SK-N-SH (cell line): ENCODE measurements around the gene OPCML. TPM values are rescaled to one million over a fixed set of nuclear protein-coding genes. Genes with fewer than 3 reads are reported as not detected.

Experiments
- CTCF ChIA-PET: fragments of 300-600, 350-600 bp; formaldehyde crosslinking; extraction: SDS; loops from one replicate; lab custom pipeline; 2021; lab: Yijun Ruan, JAX
- POLR2A ChIA-PET: fragments of 350-600 bp; sonication (Branson Sonifier 250); formaldehyde crosslinking; extraction: SDS; loops from one replicate; lab custom pipeline; 2020; ENCODE audit warnings: antibody characterized with exemption, inconsistent platforms; lab: Yijun Ruan, JAX
- DNase-seq: peaks from one replicate; pipeline ENCODE4 v3.0.0; 2012
- H2AFZ ChIP-seq: fragments of 200-600 bp; sonication (generic); 2 replicates; pipeline ENCODE4 v1.8.1; 2016; ENCODE audit warnings: antibody characterized with exemption, mild to moderate bottlenecking, low read depth
- H3F3A ChIP-seq: fragments of 200-600 bp; sonication (generic); replicated peaks from 2 replicates; pipeline ENCODE3; 2016; ENCODE audit warnings: antibody characterized with exemption, mild to moderate bottlenecking; ENCODE audit not compliant: insufficient read depth
- H3K27ac ChIP-seq, 2 experiments: fragments of 200-500 bp in 1 of 2; fragments of 200-600 bp in 1 of 2; sonication (Bioruptor generic) in 1 of 2; sonication (generic), shearing (Covaris generic) in 1 of 2; 2 replicates each; pipeline versions ENCODE4 v1.5.1 to v1.6.1; 2014 to 2016; ENCODE audit warnings: low read depth in 2 of 2, inconsistent platforms in 1 of 2, low read length in 1 of 2, mild to moderate bottlenecking in 1 of 2, mixed read lengths in 1 of 2
- H3K27me3 ChIP-seq: fragments of 200-600 bp; sonication (generic), shearing (Covaris generic); 2 replicates; pipeline ENCODE4 v1.6.1; 2016; ENCODE audit warnings: mixed run types; ENCODE audit not compliant: insufficient read depth
- H3K36me3 ChIP-seq, 2 experiments: fragments of 200-500 bp in 1 of 2; fragments of 200-600 bp in 1 of 2; sonication (Bioruptor generic) in 1 of 2; sonication (generic) in 1 of 2; replicated peaks in 1 of 2; 2 replicates each; pipeline versions ENCODE3 to v1.5.1; 2014 to 2016; ENCODE audit warnings: low read length in 1 of 2, mild to moderate bottlenecking in 1 of 2; ENCODE audit not compliant: insufficient read depth in 2 of 2, control insufficient read depth in 1 of 2
- H3K4me1 ChIP-seq, 2 experiments: fragments of 200-500 bp in 1 of 2; fragments of 200-600 bp in 1 of 2; sonication (Bioruptor generic) in 1 of 2; sonication (generic), shearing (Covaris generic) in 1 of 2; 2 replicates each; pipeline versions ENCODE4 v1.5.1 to v1.6.1; 2014 to 2016; ENCODE audit warnings: low read depth in 1 of 2, low read length in 1 of 2, mixed run types in 1 of 2; ENCODE audit not compliant: insufficient read depth in 2 of 2, control insufficient read depth in 1 of 2
- H3K4me2 ChIP-seq: fragments of 200-600 bp; sonication (generic), shearing (Covaris generic); 2 replicates; pipeline ENCODE4 v1.6.1; 2017; ENCODE audit warnings: mixed run types
- H3K4me3 ChIP-seq, 2 experiments: fragments of 200-500 bp in 1 of 2; fragments of 200-600 bp in 1 of 2; sonication (Bioruptor generic) in 1 of 2; sonication (generic), shearing (Covaris generic) in 1 of 2; 2 replicates each; pipeline versions ENCODE4 v1.5.1 to v1.8.1; 2014 to 2016; ENCODE audit warnings: low read depth in 2 of 2, inconsistent platforms in 1 of 2, low read length in 1 of 2, mild to moderate bottlenecking in 1 of 2, mixed read lengths in 1 of 2, moderate library complexity in 1 of 2
- H3K79me2 ChIP-seq: fragments of 200-600 bp; sonication (generic); 2 replicates; pipeline ENCODE4 v1.8.1; 2017; ENCODE audit warnings: mild to moderate bottlenecking; ENCODE audit not compliant: insufficient read depth
- H3K9ac ChIP-seq: fragments of 200-600 bp; sonication (generic); 2 replicates; pipeline ENCODE4 v1.6.1; 2017; ENCODE audit warnings: mixed run types
- H3K9me2 ChIP-seq: fragments of 200-600 bp; sonication (generic); 2 replicates; pipeline ENCODE4 v1.6.1; 2017; ENCODE audit warnings: mixed run types
- H3K9me3 ChIP-seq: fragments of 200-600 bp; sonication (generic); 2 replicates; pipeline ENCODE4 v1.6.1; 2017; ENCODE audit warnings: mixed run types, mild to moderate bottlenecking, moderate library complexity
- H4K20me1 ChIP-seq: fragments of 200-600 bp; sonication (generic); 2 replicates; pipeline ENCODE4 v1.6.1; 2017; ENCODE audit warnings: mild to moderate bottlenecking, mixed run types; ENCODE audit not compliant: insufficient read depth
- ELF1 ChIP-seq: IDR thresholded peaks from 2 replicates; pipeline ENCODE4 v1.4.0; 2012
- EP300 ChIP-seq, 2 experiments: IDR thresholded peaks; 2 replicates each; pipeline versions ENCODE4 v1.4.0 to v1.6.1; 2012; ENCODE audit warnings: borderline replicate concordance in 1 of 2, low read depth in 1 of 2, low read length in 1 of 2
- EZH2phosphoT487 ChIP-seq: fragments of 200-600 bp; sonication (generic); IDR thresholded peaks from 2 replicates; pipeline ENCODE4 v1.6.1; 2017; ENCODE audit warnings: low read depth, mixed run types, mild to moderate bottlenecking, antibody characterized with exemption, moderate library complexity, borderline replicate concordance
- FOSL2 ChIP-seq: IDR thresholded peaks from 2 replicates; pipeline ENCODE4 v1.4.0; 2012; ENCODE audit warnings: low read depth, mild to moderate bottlenecking, moderate library complexity, borderline replicate concordance
- FOXJ3 ChIP-seq: sonication (generic); formaldehyde crosslinking; IDR thresholded peaks from 2 replicates; pipeline ENCODE4 v1.5.1; 2020; ENCODE audit warnings: mild to moderate bottlenecking, missing genetic modification reagents
- GABPA ChIP-seq: IDR thresholded peaks from 2 replicates; pipeline ENCODE4 v1.4.0; 2012; ENCODE audit warnings: low read depth, mild to moderate bottlenecking
- GATA2 ChIP-seq: sonication (generic); formaldehyde crosslinking; IDR thresholded peaks from 2 replicates; pipeline ENCODE4 v1.5.0; 2020; ENCODE audit warnings: mild to moderate bottlenecking, missing genetic modification reagents
- JUND ChIP-seq: IDR thresholded peaks from 2 replicates; pipeline ENCODE4 v1.4.0; 2012
- MXI1 ChIP-seq: IDR thresholded peaks from 2 replicates; pipeline ENCODE4 v1.6.1; 2012; ENCODE audit warnings: mild to moderate bottlenecking, low read depth, low read length, improper control_type of control experiment
- NFIC ChIP-seq: IDR thresholded peaks from 2 replicates; pipeline ENCODE4 v1.4.0; 2012; ENCODE audit warnings: borderline replicate concordance
- NRF1 ChIP-seq: IDR thresholded peaks from 2 replicates; pipeline ENCODE4 v1.6.1; 2012; ENCODE audit warnings: low read depth, mild to moderate bottlenecking, low read length
- RFX5 ChIP-seq: IDR thresholded peaks from 2 replicates; pipeline ENCODE4 v1.6.1; 2012; ENCODE audit warnings: mild to moderate bottlenecking, improper control_type of control experiment, low read length
- SMC3 ChIP-seq: IDR thresholded peaks from 2 replicates; pipeline ENCODE4 v1.6.1; 2012; ENCODE audit warnings: low read depth, low read length, improper control_type of control experiment
- TAF1 ChIP-seq: IDR thresholded peaks from 2 replicates; pipeline ENCODE4 v1.6.1; 2012; ENCODE audit warnings: low read depth, mild to moderate bottlenecking, low read length, moderate library complexity, borderline replicate concordance
- WGBS: methylation state at CpG from one replicate; pipeline ENCODE4 v1.1.6; 2017; ENCODE audit warnings: low lambda C conversion rate; 5-methylcytosine and 5-hydroxymethylcytosine counted together
- polyA plus RNA-seq, 3 experiments: library from polyadenylated mRNA; depleted of rRNA; stranded (reverse); fragments of >200 nt; gene quantifications; 2 replicates each; pipeline ENCODE4 v1.2.3, GENCODE V29; 2012
- TF ChIP-seq, protein P1 (sequence below): IDR thresholded peaks from 2 replicates; pipeline ENCODE4; 2012
- TF ChIP-seq, protein P2 (sequence below): IDR thresholded peaks from 2 replicates; pipeline ENCODE4 v1.6.1; 2012; ENCODE audit warnings: mild to moderate bottlenecking, low read depth, low read length, moderate library complexity
- TF ChIP-seq, protein P3 (sequence below): IDR thresholded peaks from 2 replicates; pipeline ENCODE4 v1.4.0; 2012; ENCODE audit warnings: low read depth
- TF ChIP-seq, protein P4 (sequence below): IDR thresholded peaks from 2 replicates; pipeline ENCODE4 v1.4.0; 2012; ENCODE audit warnings: low read depth, borderline replicate concordance
- TF ChIP-seq, protein P5 (sequence below): fragments of 150-350 bp; IDR thresholded peaks from 2 replicates; pipeline ENCODE4 v1.6.1; 2016; ENCODE audit warnings: mild to moderate bottlenecking, low read depth, low read length

Gene OPCML
- polyA plus RNA-seq, 1 of the 3 experiments (the other 2 are of a cell fraction): not detected

DNA sequence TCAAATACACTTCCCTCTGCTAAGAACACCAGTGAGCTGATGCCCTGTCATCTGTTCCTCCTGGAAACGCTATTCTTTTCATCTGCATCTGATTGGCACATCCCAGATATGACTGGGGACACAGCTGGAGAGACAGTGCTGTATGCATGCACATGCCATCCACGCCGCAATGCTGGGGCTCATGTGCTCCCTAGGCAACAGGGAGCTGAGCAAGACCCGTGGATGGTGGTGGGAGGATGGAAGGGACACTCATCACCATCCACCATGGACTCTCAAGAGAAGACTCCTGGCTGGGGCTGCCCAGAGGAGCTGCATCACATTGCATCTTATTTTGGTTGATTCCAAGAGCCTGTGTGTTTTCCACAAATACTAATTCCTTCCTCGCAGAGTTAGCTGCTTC is 534.9 kb downstream of the OPCML start:
- Histone ChIP-seq H3K27me3 (no peaks in the 10 kb centered on the region), H3K36me3 (no peaks in the 10 kb centered on the region)
- POLR2A ChIA-PET: no interaction called here
- TF ChIP-seq EZH2phosphoT487 (no peak), FOSL2 (no peak), ELF1 (no peak), EP300 (IDR thresholded peaks at IDR 0.05; ENCODE audit: borderline replicate concordance in 1 of 2, low read depth in 1 of 2, low read length in 1 of 2) (no peak), MXI1 (no peak), JUND (no peak), RFX5 (no peak), GATA2 (CRISPR knock-in tag) (no peak), TAF1 (no peak), SMC3 (no peak)
- TF ChIP-seq, protein P1, sequence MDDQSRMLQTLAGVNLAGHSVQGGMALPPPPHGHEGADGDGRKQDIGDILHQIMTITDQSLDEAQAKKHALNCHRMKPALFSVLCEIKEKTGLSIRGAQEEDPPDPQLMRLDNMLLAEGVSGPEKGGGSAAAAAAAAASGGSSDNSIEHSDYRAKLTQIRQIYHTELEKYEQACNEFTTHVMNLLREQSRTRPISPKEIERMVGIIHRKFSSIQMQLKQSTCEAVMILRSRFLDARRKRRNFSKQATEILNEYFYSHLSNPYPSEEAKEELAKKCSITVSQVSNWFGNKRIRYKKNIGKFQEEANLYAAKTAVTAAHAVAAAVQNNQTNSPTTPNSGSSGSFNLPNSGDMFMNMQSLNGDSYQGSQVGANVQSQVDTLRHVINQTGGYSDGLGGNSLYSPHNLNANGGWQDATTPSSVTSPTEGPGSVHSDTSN: no peak
- TF ChIP-seq, protein P2, sequence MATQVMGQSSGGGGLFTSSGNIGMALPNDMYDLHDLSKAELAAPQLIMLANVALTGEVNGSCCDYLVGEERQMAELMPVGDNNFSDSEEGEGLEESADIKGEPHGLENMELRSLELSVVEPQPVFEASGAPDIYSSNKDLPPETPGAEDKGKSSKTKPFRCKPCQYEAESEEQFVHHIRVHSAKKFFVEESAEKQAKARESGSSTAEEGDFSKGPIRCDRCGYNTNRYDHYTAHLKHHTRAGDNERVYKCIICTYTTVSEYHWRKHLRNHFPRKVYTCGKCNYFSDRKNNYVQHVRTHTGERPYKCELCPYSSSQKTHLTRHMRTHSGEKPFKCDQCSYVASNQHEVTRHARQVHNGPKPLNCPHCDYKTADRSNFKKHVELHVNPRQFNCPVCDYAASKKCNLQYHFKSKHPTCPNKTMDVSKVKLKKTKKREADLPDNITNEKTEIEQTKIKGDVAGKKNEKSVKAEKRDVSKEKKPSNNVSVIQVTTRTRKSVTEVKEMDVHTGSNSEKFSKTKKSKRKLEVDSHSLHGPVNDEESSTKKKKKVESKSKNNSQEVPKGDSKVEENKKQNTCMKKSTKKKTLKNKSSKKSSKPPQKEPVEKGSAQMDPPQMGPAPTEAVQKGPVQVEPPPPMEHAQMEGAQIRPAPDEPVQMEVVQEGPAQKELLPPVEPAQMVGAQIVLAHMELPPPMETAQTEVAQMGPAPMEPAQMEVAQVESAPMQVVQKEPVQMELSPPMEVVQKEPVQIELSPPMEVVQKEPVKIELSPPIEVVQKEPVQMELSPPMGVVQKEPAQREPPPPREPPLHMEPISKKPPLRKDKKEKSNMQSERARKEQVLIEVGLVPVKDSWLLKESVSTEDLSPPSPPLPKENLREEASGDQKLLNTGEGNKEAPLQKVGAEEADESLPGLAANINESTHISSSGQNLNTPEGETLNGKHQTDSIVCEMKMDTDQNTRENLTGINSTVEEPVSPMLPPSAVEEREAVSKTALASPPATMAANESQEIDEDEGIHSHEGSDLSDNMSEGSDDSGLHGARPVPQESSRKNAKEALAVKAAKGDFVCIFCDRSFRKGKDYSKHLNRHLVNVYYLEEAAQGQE: no peak
- TF ChIP-seq, all 33 proteins: peak for 0
- Histone ChIP-seq H3K9me3 (no peaks in the 10 kb centered on the region), H2AFZ (no peak overlapping the region), H3K4me3 (no peak overlapping the region), H3K9me2 (no peaks in the 10 kb centered on the region), H4K20me1 (no peaks in the 10 kb centered on the region), H3K79me2 (no peaks in the 10 kb centered on the region), H3K4me2 (no peak overlapping the region), H3K4me1 (peaks cover 0 to 12% of the 10 kb centered on the region in 2 experiments; a peak in 2 of 4 replicates), H3K9ac (no peak overlapping the region), H3K27ac (no peak overlapping the region), H3F3A (no peaks in the 10 kb centered on the region)
- WGBS: 12% methylated on average over 5 of the region's 5 CpGs
- CTCF ChIA-PET: no interaction called here
- no peak for DNase-seq

DNA sequence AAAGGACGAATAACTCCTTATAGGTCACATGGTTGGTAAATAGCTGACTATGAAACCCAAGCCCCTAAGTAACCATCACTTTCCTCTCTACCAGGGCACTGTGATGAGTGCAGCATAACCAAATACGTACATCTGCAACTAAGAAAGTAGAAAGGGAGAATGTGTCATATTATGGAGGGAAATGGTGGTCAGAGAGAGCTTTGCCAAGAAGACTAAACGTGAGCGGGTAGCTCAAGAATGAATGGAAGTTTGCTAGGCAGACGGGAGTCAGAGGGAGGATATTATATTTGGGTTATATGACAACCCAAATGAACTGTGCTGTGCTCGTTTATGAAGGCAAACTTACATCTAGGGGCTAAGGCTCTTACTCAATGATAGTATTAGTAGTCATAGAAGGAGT is 537.3 kb downstream of the OPCML start:
- H2AFZ ChIP-seq: no peak overlapping the region
- H3K9me2 ChIP-seq: no peaks in the 10 kb centered on the region
- no peak for DNase-seq
- no peaks in the 10 kb centered on the region for H3K9me3 ChIP-seq
- no peaks in the 10 kb centered on the region for H4K20me1 ChIP-seq
- no peaks in the 10 kb centered on the region for H3K27me3 ChIP-seq
- no peak overlapping the region for H3K27ac ChIP-seq
- WGBS: 32% methylated on average over 6 of the region's 6 CpGs
- no peak overlapping the region for H3K9ac ChIP-seq
- POLR2A ChIA-PET: no interaction called here
- peaks cover 0 to 12% of the 10 kb centered on the region in 2 experiments; a peak in 2 of 4 replicates for H3K4me1 ChIP-seq
- CTCF ChIA-PET: interaction anchor here (1.0 to 1.1 kb wide), 2 partner anchors 18 to 50 kb away, joined by 3 read pairs; no protein-coding TSS in a partner anchor
- H3K36me3 ChIP-seq: no peaks in the 10 kb centered on the region
- no peak overlapping the region for H3K4me3 ChIP-seq
- H3F3A ChIP-seq: no peaks in the 10 kb centered on the region
- H3K4me2 ChIP-seq: no peak overlapping the region
- no peaks in the 10 kb centered on the region for H3K79me2 ChIP-seq
- TF ChIP-seq FOXJ3 (CRISPR knock-in tag) (no peak), NRF1 (no peak), GABPA (no peak), NFIC (no peak)
- TF ChIP-seq, protein P3, sequence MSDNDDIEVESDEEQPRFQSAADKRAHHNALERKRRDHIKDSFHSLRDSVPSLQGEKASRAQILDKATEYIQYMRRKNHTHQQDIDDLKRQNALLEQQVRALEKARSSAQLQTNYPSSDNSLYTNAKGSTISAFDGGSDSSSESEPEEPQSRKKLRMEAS: no peak
- TF ChIP-seq, protein P4, sequence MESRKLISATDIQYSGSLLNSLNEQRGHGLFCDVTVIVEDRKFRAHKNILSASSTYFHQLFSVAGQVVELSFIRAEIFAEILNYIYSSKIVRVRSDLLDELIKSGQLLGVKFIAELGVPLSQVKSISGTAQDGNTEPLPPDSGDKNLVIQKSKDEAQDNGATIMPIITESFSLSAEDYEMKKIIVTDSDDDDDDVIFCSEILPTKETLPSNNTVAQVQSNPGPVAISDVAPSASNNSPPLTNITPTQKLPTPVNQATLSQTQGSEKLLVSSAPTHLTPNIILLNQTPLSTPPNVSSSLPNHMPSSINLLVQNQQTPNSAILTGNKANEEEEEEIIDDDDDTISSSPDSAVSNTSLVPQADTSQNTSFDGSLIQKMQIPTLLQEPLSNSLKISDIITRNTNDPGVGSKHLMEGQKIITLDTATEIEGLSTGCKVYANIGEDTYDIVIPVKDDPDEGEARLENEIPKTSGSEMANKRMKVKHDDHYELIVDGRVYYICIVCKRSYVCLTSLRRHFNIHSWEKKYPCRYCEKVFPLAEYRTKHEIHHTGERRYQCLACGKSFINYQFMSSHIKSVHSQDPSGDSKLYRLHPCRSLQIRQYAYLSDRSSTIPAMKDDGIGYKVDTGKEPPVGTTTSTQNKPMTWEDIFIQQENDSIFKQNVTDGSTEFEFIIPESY: no peak
- TF ChIP-seq, protein P5, sequence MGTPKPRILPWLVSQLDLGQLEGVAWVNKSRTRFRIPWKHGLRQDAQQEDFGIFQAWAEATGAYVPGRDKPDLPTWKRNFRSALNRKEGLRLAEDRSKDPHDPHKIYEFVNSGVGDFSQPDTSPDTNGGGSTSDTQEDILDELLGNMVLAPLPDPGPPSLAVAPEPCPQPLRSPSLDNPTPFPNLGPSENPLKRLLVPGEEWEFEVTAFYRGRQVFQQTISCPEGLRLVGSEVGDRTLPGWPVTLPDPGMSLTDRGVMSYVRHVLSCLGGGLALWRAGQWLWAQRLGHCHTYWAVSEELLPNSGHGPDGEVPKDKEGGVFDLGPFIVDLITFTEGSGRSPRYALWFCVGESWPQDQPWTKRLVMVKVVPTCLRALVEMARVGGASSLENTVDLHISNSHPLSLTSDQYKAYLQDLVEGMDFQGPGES: no peak
